ENCODE results near the gene PCDHB16. TPM values are rescaled to one million over a fixed set of nuclear protein-coding genes. Genes with fewer than 3 reads are reported as not detected.
"Not testable (repeated sequence)": the region's sequence is repeated elsewhere in the genome, so short reads cannot be mapped to it uniquely, and the experiment has no call there.

The PCDHB16 gene
- total RNA-seq, 1 experiment from 2014 or later: 1.2 TPM

- DNase-seq: peak; percentile 22
- not testable (repeated sequence) for H3K4me3 ChIP-seq, H3K36me3 ChIP-seq, H3K9me3 ChIP-seq
- H3K27me3 ChIP-seq: peaks cover 11% of the 10 kb centered on the region
These were observed 4.5 kb upstream of the PCDHB16 start, which contains the start of gene PCDHB8 for GRCh38 chr5:141177577-141178191. PCDHB8 (plus strand) TSS chr5:141177790; CDS start chr5:141178035, 245 bp downstream.

DNA sequence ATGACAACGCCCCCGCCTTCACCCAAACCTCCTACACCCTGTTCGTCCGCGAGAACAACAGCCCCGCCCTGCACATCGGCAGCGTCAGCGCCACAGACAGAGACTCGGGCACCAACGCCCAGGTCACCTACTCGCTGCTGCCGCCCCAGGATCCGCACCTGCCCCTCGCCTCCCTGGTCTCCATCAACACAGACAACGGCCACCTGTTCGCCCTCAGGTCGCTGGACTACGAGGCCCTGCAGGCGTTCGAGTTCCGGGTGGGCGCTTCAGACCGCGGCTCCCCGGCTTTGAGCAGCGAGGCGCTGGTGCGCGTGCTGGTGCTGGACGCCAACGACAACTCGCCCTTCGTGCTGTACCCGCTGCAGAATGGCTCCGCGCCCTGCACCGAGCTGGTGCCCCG, 2.8 kb upstream of the PCDHB16 start:
- H3K4me3 ChIP-seq, DNase-seq, H3K36me3 ChIP-seq, H3K9me3 ChIP-seq: not testable (repeated sequence)
- peaks cover 11% of the 10 kb centered on the region for H3K27me3 ChIP-seq

- peaks cover 11% of the 10 kb centered on the region for H3K27me3 ChIP-seq
- H3K36me3 ChIP-seq, H3K4me3 ChIP-seq, H3K9me3 ChIP-seq, DNase-seq: not testable (repeated sequence)
These were observed 2.3 kb upstream of the PCDHB16 start for GRCh38 chr5:141179876-141180275.

GRCh38 chr5:141180313-141180712, 1.9 kb upstream of the PCDHB16 start:
- Histone ChIP-seq H3K4me3 (no peak overlapping the region), H3K9me3 (no peaks in the 10 kb centered on the region; the same call in none of the 2 replicates), H3K36me3 (no peaks in the 10 kb centered on the region), H3K27me3 (peaks cover 11% of the 10 kb centered on the region)
- no peak for DNase-seq

- H3K9me3 ChIP-seq, H3K27me3 ChIP-seq, H3K4me3 ChIP-seq, DNase-seq, H3K36me3 ChIP-seq: not testable (repeated sequence)
These were observed 2.1 kb downstream of the PCDHB16 start for GRCh38 chr5:141184117-141184855.

DNA sequence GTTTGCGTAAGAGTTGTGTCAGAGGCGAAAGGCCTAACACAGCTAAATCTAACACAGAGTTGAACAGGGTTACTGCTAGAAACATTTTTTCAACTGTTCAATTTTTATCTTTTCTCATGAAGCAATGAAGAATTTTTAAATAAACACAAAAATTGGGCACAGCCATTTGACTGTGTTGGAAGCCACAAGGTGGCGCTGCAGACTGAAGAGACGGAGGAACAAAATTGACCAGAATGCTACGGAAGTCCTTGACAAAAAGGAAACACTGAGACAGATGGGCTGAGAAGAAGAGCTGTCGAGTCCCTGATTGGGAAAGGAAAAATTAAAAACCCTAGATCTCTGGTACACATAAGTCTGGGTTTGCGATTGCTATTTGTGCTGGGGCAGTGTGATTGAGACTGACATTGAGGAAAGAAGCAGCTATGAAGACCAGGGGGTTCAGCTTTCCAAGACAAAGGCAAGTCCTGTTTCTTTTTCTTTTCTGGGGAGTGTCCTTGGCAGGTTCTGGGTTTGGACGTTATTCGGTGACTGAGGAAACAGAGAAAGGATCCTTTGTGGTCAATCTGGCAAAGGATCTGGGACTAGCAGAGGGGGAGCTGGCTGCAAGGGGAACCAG, 4.8 kb downstream of the PCDHB16 start, which contains the start of gene PCDHB9:
PCDHB9 (plus strand) TSS at position 265 of the 616 bp plus-strand sequence; CDS start at position 423, 158 bp downstream.
- H3K27me3 ChIP-seq: peaks cover 3% of the 10 kb centered on the region
- H3K9me3 ChIP-seq: peaks cover 2% of the 10 kb centered on the region; the same call in 1 of the 2 replicates
- H3K36me3 ChIP-seq: no peaks in the 10 kb centered on the region
- H3K4me3 ChIP-seq: no peak within 1 kb of the TSS
- no peak for DNase-seq

DNA sequence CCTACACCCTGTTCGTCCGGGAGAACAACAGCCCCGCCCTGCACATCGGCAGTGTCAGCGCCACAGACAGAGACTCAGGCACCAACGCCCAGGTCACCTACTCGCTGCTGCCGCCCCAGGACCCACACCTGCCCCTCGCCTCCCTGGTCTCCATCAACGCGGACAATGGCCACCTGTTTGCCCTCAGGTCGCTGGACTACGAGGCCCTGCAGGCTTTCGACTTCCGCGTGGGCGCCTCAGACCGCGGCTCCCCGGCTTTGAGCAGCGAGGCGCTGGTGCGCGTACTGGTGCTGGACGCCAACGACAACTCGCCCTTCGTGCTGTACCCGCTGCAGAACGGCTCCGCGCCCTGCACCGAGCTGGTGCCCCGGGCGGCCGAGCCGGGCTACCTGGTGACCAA, 6.5 kb downstream of the PCDHB16 start:
- not testable (repeated sequence) for H3K36me3 ChIP-seq, DNase-seq, H3K27me3 ChIP-seq, H3K9me3 ChIP-seq, H3K4me3 ChIP-seq

GRCh38 chr5:141189131-141189530, 6.9 kb downstream of the PCDHB16 start:
- H3K4me3 ChIP-seq, H3K36me3 ChIP-seq, DNase-seq, H3K9me3 ChIP-seq, H3K27me3 ChIP-seq: not testable (repeated sequence)

- H3K4me3 ChIP-seq: no peak within 1 kb of the TSS
These were observed 10.0 kb downstream of the PCDHB16 start, which contains the start of gene PCDHB10 for GRCh38 chr5:141192110-141192725. PCDHB10 (plus strand) TSS chr5:141192353; CDS start chr5:141192553, 200 bp downstream.

DNA sequence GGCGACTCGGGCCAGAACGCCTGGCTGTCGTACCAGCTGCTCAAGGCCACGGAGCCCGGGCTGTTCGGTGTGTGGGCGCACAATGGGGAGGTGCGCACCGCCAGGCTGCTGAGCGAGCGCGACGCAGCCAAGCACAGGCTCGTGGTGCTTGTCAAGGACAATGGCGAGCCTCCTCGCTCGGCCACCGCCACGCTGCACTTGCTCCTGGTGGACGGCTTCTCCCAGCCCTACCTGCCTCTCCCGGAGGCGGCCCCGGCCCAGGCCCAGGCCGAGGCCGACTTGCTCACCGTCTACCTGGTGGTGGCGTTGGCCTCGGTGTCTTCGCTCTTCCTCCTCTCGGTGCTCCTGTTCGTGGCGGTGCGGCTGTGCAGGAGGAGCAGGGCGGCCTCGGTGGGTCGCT, 12.1 kb downstream of the PCDHB16 start:
- H3K36me3 ChIP-seq, DNase-seq, H3K27me3 ChIP-seq, H3K4me3 ChIP-seq, H3K9me3 ChIP-seq: not testable (repeated sequence)

More at GRCh38 chr5:141192110-141192725, 10.0 kb downstream of the PCDHB16 start, which contains the start of gene PCDHB10:
- peaks cover 3% of the 10 kb centered on the region for H3K27me3 ChIP-seq
- H3K36me3 ChIP-seq: no peaks in the 10 kb centered on the region
- peaks cover 6% of the 10 kb centered on the region for H3K9me3 ChIP-seq
- DNase-seq: peak; percentile 43

GRCh38 chr5:141196363-141196762, 14.2 kb downstream of the PCDHB16 start:
- H3K9me3 ChIP-seq: peaks cover 6% of the 10 kb centered on the region
- no peaks in the 10 kb centered on the region for H3K36me3 ChIP-seq
- H3K27me3 ChIP-seq: peaks cover 3% of the 10 kb centered on the region
- DNase-seq: no peak
- H3K4me3 ChIP-seq: no peak overlapping the region

DNA sequence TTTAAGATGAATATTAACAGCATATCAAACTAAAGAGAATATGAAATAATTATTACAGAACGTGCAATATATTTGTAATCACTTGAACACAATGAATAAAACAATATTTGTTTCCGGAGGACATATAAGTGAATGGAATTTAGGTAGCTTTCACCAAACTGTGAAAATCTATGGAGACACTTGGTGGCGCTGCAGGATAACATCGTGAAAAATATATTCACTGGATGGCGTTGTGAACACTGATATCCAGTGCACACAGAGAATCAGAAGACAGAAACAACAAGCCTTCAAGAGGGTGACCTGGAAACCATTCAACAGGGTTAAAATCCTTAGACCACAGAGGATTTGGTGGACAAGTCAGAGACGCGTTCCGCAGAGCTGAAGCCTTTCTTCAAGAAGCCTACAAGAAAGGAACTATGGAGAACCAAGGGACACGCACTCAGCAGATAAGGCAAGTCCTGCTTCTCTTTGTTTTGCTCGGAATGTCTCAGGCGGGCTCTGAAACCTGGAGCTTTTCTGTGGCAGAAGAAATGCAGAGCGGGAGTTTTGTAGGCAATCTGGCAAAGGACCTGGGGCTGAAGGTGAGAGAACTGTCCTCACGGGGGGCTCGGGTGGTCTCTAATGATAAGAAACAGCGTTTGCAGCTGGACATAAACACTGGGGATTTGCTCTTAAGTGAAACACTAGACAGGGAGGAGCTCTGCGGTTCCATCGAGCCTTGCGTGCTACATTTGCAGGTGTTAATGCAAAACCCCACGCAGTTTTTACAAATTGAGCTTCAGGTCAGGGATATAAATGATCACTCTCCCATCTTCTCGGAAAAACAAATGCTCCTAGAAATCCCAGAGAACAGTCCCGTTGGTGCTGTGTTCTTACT, 17.4 kb downstream of the PCDHB16 start, which contains the start of gene PCDHB11:
PCDHB11 (plus strand) TSS at position 269 of the 877 bp plus-strand sequence; CDS start at position 417, 148 bp downstream.
- Histone ChIP-seq H3K4me3 (no peak within 1 kb of the TSS), H3K9me3 (peaks cover 6% of the 10 kb centered on the region)
- DNase-seq: no peak

GRCh38 chr5:141201126-141201525, 18.9 kb downstream of the PCDHB16 start:
- DNase-seq, H3K4me3 ChIP-seq, H3K27me3 ChIP-seq, H3K9me3 ChIP-seq, H3K36me3 ChIP-seq: not testable (repeated sequence)

More for the DNA sequence above, 17.4 kb downstream of the PCDHB16 start, which contains the start of gene PCDHB11:
- Histone ChIP-seq H3K36me3 (no peaks in the 10 kb centered on the region), H3K27me3 (no peaks in the 10 kb centered on the region; the same call in 1 of the 2 replicates)

DNA sequence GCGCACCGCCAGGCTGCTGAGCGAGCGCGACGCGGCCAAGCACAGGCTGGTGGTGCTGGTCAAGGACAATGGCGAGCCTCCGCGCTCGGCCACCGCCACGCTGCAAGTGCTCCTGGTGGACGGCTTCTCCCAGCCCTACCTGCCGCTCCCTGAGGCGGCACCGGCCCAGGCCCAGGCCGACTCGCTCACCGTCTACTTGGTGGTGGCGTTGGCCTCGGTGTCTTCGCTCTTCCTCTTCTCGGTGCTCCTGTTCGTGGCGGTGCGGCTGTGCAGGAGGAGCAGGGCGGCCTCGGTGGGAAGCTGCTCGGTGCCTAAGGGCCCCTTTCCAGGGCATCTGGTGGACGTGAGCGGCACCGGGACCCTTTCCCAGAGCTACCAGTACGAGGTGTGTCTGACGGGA, 19.5 kb downstream of the PCDHB16 start:
- DNase-seq: not testable (repeated sequence)

DNA sequence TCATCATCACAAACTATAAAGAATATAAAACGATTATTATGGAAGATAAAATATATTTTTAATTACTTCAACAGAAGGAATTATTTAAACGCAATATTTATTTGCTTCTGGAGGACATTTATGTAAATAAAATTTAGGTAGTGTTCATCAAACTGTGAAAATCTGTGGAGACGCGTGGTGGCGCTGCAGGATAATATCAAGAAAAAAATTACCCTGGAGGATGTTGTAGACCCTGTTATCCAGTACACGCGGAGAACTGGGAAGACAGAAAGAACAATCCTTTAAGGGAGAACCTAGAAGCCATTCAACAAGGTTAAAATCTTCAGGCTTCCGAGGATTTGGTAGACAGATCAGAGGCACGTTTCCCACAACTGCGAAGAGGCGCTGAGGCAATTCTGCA, 26.3 kb downstream of the PCDHB16 start, which contains the start of gene PCDHB12:
PCDHB12 (plus strand) TSS at position 242 of the 400 bp plus-strand sequence. CDS start 189 bp downstream, outside the sequence.
- Histone ChIP-seq H3K27me3 (peaks cover 8% of the 10 kb centered on the region), H3K9me3 (no peaks in the 10 kb centered on the region), H3K4me3 (no peak within 1 kb of the TSS), H3K36me3 (no peaks in the 10 kb centered on the region)
- no peak for DNase-seq

More for the DNA sequence above, 19.5 kb downstream of the PCDHB16 start:
- H3K4me3 ChIP-seq, H3K27me3 ChIP-seq, H3K36me3 ChIP-seq, H3K9me3 ChIP-seq: not testable (repeated sequence)

DNA sequence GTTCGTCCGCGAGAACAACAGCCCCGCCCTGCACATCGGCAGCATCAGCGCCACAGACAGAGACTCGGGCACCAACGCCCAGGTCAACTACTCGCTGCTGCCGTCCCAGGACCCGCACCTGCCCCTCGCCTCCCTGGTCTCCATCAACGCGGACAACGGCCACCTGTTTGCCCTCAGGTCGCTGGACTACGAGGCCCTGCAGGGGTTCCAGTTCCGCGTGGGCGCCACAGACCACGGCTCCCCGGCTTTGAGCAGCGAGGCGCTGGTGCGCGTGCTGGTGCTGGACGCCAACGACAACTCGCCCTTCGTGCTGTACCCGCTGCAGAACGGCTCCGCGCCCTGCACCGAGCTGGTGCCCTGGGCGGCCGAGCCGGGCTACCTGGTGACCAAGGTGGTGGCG, 28.1 kb downstream of the PCDHB16 start:
- not testable (repeated sequence) for H3K9me3 ChIP-seq, H3K36me3 ChIP-seq, H3K4me3 ChIP-seq, DNase-seq, H3K27me3 ChIP-seq
